ENCODE data around the gene INPP5A.
"Not testable (repeated sequence)": the region's sequence is repeated elsewhere in the genome, so short reads cannot be mapped to it uniquely, and the experiment has no call there.

The INPP5A gene

DNA sequence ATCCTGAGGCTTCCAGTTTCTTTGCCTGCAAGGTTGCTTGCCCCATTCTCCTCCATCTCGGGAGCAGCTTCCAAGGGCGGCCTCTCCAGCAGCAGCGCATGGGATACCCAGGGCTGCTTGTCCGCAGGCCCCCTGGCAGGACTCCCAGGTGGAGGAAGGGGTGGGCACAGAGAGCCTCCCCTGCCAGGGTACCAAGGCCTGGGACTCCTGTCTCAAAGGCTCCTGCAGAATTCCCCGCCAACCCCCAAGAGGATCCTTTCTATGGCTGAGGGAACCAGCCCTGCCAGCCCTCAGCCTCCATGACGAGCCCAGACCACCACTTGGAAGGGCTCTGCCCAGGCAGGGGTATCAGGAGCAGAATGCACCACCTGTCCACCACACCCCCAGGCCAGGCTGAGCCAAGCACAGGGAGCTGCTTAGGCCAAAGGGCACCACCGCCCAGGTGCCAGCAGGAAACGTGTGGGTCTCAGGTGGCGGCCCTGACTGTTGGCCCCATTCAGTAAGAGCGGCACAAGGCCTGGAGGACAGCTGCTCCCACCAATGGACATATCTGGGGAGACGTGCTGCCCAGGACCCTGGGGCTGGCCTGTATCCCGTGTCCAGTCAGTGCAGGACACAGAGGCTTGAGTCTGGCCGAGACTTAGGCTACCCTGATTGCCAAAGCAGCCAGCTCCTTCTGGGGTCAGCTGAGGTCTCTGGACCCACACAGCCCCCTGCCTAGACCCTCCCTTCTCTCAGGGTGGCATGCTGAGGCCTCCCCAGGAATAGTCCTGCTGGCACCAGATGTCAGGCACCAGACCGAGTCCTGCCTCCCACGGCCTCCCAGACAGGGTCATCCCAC lies 33.8 kb upstream of the INPP5A start:
- DNase-seq (ENCODE audit: low read depth in 2 of 2) = no peak

DNA sequence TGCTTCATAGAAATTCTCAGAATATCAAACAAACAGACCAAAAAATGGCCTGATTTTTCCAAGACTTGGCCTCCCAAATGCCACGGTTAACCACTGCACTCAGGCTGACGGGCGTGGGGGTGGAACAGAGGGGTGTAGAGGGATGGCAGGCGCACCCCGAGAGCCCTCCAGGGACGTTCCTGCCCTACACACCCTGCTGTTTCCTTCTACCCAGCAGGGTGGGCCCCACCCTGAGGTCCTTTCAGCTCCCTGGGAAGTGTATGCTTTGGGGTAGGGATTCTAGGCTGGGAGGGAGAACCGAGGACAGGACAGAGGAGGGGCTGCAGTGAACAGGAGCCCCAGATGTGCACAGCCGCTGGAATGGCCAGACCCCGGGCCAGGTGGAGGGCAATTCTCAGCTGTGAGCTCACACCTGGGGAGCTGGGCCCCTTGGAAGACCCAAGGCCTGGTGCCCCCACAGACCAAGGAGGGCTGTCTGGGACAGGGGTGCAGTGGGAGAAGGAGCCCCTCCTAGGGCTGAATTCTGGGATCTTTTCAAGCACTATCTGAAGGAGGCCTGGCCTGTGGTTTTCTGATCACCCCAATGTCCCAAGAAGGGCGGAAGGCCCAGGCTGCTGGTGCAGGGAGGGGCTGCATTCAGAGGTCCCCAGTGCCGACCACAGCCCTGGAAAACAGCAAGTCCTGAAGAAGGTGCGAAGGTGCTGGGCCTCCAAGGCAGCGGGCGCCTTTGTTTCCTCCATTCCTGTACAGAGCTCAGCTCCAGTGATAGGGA lies 32.9 kb upstream of the INPP5A start:
- DNase-seq (ENCODE audit: low read depth in 2 of 2) = no peak

DNA sequence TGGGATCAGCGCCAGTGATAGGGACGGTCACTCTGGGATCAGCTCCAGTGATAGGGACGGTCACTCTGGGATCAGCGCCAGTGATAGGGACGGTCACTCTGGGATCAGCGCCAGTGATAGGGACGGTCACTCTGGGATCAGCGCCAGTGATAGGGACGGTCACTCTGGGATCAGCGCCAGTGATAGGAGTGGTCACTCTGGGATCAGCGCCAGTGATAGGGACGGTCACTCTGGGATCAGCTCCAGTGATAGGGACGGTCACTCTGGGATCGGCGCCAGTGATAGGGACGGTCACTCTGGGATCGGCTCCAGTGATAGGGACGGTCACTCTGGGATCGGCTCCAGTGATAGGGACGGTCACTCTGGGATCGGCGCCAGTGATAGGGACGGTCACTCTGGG lies 32.0 kb upstream of the INPP5A start:
- DNase-seq (ENCODE audit: low read depth in 2 of 2) = not testable (repeated sequence)

DNA sequence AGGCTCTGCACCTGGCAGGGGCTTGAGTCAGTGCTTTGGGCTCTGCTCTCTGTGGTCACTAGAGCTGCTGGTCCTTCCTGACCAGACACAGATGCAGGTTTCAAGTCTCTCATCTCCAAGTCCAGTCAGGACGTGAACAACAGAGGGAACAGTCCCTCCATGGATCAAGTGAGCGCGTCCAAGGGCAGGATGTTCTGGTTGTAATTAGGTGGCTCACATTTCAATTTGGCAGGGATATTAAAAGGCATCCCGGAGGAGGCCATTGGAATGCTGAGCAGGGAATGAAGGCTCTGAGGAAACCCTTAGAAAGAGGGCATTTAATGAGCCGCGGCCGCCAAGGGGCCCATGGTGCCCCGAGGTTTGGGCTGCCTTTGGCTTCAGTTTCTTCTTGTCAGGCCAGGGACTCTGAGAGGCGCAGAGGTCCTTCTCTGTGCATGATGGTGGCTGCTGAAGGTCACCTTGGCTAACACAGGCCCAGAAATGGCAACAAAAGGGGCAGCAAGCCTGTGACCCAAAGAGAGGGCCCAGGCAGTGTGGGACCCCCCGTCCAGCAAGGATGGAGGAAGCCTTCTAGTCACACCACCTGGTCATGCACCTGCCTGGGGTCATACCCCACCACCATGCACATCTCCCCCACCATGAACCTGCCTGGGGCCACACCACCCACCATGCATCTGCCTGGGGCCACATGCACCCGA lies 30.7 kb upstream of the INPP5A start:
- DNase-seq (ENCODE audit: low read depth in 2 of 2) = no peak

DNA sequence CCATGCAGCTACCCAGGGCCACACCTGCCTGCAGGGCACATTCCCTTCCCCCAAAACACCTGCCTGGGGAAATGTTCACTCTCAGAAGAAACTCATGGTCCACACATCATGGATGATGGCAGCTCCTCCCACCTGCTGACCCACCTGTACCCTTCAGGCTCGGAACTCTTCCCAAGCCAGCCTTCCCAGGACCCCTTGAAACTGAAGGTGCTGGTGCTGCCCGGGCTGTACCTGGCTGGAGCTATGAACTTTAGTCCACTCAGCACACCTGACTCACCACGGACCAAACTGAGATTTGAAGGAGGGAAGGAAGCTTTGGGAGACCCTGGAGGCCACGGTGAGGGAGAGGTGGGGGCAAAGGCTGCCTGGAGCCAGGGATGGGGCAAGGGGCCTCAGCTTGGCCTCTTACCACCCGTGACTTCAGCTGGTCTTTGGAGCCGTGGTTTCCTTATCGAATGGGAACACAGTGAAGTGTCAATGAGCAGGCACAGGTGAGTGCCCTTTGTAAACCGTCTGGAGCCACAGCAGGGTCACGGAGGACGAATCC lies 30.1 kb upstream of the INPP5A start:
- DNase-seq (ENCODE audit: low read depth in 2 of 2) = no peak

DNA sequence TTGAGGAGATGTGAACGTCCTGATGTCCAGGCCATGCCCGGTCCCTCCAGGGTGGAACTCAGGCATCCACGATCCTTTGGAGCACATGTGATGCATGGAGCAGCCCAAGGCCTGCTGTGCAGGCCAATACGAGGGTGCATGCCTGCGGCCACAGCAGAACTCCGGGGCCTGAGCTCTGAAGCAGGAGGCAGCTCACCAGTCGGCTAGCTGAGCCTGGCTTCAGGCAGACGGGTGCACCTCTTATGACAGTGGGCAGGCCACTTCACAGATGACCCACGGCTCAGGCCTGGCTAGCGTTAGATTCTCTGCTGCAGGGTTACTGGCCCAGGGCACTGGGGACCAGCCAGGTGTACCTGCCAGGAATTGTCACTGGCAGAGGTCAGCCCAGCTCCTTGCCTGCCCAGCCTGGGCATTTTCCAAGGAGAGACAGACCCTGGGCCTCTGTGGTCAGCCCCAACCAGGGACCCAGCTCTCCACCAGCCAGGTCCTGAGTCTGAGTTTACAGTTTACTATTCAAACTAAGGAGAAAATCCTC lies 29.6 kb upstream of the INPP5A start:
- DNase-seq (ENCODE audit: low read depth in 2 of 2) = no peak

DNA sequence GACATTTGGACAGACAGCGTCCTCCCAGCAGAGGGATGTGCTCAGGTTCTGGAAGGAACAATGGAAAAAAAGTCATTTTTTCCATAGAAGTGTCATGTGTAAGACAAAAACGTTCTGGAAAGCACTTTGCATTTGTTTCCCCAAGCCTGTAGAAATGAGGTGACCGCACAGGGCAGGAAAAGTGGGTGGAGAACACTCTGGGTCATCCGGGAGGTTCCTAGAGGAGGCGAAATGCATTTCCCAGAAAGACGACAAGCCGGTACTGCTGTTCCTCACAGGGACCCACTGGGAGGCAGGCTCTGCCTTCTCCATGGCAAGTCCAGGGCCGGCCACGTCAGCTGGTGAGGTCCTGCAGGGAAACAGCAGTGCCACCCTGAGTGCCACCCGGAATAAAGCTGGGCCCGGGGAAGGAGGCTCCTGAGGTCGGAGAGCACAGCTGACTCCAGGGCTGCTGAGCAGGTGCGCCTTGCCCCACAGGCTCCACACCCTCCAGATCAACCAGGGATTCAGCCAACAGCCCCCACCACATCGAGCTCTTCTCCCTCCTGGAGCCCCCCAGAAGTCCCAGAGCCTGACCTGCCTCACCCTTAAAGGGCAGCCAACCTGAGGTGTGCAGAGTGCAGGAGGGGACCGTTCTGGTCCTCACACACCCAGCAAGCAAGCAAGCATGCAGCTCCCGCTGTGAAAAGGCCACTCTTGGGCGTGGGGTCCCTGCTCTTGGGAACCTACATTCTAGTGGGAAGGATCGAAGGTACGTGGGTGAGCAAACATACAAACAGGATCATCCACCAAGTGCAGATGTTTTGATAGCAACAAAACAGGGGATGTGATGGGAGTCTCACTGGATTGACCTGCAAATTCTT lies 28.8 kb upstream of the INPP5A start:
- DNase-seq (ENCODE audit: low read depth in 2 of 2) = no peak

DNA sequence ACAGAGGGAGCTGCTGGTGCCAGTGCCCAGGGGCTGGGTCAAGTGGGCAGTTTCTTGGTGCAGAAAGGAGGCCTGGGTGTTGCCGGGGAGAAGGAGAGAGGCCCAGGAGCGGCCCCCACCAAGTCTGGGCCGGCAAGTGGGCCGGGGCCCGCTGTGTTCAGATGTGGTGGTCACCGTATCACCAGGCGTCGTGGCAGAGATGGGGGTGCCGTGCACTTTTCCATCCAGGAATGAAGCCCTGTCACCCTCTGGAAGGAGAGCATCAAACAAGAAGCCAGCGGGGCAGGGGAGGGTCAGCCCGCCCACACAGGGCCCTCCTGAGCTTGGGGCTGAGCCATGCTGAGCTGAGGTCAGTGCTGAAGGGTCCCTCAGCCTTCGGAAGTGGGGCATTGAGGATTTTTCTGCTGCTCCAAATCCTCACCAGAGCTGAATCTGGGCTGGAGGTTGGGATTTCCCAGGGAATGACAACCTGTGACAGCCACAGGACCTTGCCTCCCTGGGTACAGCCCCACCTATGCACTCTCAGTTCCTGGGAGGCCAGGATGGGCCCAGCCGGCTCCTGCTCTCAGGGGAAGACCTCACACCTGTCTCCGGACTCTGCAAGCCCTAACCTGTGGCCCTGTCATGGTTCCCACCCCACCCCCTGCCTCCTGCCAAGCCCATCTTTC lies 27.9 kb upstream of the INPP5A start:
- no peak for DNase-seq (ENCODE audit: low read depth in 2 of 2)

DNA sequence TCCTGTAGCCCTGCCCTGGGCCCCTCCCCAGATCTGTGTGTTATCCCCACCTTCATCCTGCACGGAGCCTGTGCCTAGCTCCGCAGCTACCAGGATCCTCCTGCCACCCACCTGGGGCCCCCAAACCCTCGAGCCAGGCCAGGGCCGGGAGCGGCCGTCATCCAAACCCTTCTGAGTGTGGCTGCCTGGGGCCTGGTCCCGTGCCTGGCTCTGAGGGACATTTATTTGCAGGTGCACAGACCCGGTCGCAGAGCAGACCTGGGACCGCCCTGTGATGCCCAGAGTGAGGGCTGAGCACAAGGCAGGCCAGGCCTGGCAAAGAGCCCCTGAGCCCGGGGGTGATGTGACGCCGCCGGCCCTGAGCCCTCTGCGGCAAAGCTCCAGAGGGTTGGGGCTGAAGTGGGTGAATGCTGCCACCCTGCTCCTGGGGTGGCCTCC lies 27.4 kb upstream of the INPP5A start:
- no peak for DNase-seq (ENCODE audit: low read depth in 2 of 2)

DNA sequence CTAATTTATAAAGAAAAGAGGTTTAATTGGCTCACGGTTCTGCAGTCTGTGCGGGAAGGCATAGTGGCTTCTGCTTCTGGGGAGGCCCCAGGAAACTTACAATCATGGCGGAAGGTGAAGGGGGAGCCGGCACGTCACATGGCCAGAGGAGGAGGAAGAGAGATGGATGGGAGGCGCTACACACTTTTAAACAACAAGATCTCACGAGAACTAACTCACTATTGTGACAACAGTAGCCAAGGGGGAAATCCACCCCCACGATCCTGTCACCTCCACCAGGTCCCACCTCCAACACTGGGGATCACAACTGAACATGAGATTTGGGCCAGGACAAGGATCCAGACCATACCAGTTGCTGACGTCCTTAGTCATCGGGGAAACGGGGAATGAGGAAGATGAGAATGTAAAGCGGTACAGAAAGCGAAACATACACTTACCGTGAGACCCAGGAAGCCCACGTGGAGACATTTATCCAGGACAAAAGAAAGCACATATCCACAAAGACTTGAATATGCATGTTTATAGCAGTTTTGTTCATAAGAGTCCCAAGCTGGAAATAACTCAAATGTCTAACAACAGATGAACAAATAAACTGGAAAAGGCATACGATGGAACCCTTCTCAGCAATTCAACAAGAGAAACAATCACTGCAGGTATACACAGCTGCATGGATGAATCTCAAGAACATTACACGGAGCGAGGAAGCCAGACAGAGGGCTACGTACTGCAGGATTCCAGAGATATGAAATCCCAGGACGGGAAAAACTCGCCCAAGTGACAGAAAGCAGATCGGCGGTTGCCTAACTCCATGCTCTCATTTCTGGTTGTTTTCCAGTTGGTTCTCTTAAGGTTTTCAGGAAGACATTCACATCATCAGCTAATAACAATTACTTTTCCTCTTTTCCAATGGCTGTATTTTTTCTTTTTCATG lies 26.2 kb upstream of the INPP5A start:
- DNase-seq (ENCODE audit: low read depth in 2 of 2) = no peak

DNA sequence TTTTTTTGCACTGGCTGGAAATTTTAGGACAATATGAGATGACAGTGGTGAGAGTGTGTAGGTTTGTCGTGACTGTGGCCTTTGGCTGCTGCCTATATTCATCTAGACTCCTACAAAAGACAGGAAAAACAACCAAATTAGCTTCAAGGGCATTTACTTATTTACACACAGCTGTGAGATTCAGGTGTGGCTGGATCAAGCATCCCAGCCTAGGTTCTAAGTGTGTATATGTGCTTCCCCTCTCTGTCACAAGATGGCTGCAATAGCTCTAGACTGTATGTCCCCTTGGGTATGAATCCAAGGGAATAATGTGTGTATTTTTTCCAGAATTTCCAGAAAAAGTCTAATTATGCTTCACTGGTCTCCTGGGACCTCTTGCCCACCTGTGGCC lies 25.5 kb upstream of the INPP5A start:
- DNase-seq (ENCODE audit: low read depth in 2 of 2) = no peak

DNA sequence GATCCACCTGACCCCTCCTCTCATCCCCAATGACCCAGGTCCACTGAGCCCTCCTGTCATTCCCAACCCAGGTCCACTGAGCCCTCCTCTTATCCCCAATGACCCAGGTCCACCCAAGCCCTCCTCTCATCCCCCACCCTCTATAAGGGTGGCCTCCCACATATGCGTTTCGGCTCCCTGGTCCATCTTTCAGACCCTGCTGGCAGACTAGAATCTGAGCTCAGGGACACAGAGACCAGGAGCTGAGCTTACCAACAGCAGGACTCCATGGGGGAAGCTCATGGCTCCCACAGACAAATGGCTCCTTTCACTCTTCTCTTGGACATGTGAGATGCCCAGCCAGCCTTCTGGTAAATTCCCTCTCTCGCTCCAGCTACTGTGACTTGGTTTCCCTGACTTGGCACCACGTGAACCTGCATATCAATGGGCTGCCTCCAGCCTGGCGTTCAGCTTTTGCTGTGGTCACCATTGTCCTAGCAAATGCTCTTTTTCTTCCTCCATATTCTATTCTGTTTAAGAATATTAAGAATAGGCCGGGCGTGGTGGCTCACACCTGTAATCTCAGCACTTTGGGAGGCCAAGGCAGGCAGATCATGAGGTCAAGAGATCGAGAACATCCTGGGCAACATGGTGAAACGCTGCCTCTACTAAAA lies 24.8 kb upstream of the INPP5A start:
- no peak for DNase-seq (ENCODE audit: low read depth in 2 of 2)

DNA sequence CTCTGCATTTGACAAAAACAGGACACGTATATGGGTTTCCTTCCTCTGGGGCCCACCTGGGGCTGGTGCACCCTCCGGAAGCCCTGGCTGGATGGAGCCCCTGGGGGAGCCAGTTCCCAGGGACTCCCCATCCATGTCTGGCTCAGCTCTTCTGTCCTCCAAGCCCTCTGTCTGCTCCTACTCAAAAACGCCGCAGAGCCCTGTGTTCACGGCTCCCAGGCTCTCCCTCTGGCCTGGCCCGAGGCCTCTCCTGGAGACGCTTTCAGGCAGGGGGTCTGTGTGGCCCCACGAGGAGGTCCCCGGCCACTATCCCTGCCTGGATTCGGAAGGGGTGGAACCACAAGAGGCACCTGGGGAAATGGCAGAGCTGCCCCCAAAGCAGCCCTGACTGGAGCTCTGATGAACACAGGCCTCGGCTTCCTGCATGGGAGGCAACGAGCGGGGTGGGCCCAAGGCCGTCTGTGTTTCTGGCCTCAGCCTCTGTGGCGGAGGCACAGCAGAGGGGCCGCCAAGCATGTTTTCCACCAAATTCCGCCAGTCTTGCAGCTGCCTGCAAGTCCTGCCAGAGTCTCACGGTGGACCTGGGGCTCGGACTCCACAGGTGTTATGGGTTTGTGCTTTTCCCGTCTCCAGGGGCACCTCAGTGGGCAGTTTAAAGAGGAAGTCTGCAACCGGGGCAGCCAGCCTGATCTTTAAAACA lies 22.6 kb upstream of the INPP5A start:
- no peak for DNase-seq (ENCODE audit: low read depth in 2 of 2)

DNA sequence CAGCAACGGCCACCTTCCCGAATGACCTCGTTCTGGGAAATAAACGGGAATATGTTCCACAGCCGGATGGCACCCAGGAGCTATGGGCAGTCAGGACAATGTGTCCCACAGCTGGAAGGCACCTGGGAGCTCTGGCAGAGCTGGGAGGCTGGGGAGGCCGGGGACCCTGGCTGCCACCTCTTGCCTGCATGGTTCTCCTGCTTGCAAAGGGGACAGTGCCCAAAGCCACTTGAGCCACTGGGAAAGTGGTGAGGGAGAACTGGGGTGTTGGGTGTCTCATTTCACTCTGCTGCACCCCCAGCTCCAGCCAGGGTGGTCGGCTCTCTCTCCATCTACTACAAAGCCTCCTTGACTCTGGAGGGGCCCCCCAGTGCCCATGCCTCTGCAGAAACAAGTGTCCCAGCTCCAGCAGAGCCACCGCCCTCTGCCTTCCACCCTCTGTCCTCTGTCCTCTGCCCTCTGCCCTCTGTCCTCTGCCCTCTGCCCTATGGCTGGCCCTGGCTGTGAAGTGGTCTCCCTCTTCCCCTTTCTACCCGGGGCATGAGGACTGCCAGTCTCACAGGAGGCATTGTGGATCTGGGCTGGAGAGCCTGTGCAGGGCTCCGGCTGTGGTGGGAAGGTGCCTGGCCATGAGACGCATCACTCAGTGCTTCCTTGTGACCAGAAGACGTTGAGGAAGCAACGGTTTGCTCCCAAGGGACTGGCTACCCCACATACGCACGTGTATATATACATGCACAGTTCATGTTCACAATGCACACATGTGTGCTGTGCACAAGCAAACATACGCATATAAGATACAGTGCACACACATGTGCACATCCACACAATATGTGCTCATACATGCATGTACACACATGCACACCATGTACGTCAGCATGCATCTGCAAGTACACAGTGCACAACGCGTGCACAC lies 21.5 kb upstream of the INPP5A start:
- no peak for DNase-seq (ENCODE audit: low read depth in 2 of 2)

DNA sequence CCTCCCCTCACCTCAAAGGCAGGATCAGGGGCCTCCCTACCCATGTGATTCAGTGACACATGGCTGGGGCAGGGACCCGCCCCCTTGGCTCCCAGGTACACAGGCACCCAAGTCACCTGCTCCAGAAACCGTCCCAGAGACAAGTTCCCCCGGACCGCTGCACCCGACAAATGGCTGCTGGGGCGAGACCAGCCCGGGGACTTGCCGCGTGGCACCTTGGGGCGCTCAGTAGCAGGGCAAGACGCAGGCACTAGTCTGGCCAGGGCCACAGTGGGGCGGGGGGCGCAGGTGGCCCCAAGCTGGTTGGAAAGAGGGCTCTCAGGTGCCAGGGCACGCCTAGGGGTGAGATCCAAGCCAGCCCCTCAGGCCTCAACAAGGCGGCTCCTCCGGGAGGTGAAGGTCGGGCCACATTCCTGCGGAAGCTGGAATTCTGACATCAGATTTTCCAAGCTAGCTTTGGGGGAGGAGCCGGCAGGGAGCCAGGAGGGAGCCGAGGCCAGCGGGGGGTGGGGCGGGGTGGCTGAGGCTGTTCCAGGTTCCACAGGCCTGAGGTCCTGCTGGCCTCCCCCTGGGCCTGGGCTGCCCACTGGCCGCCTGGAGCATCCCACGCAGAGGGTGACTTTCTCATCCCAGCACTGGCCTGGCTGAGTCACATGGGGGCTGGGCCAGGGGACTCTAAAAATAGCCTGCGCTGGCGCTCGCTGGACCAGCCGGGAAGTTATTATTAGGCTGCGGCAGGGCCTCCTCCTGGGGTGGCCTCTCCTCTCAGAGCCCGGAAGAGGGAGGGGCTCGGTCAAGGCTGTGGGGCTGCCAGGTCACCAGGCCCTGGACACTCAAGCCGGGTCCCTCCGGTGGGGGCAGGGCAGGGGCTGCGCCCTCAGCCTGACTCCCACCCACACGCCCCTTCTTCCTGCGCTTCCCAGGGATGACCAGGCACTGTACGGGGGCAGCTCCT lies 20.5 kb upstream of the INPP5A start:
- no peak for DNase-seq (ENCODE audit: low read depth in 2 of 2)

DNA sequence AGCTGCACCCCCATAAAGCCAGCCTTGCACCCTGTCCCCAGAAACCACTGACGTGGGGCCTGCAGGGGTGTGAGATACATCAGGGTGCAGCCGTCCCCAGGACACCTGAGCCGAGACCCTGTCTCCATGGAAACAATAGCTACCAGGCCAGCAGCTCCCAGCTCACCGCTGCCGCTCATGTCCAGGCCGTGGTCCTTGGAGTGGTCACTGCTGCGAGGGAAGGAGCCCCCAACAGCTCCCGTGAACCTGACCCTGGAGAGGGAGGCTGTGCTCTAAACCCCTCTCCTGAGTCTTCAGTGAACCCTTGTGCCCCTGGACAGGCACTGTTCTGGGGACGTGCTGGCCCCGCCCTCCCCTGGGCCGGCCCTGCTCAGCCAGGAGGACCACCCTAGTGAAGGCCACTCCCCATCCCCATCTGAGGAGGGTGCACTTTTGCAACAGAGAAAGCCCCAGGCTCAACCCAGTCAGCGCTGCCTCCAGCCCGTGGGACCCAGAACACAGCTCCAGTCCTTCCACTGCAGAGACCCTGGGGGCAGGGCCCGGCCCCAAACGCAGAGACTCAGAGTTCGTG lies 19.6 kb upstream of the INPP5A start:
- DNase-seq (ENCODE audit: low read depth in 2 of 2) = no peak
